Measurements from ENCODE around the gene CACNG1. TPM values are rescaled to one million over a fixed set of nuclear protein-coding genes. Genes with fewer than 3 reads are reported as not detected.

CACNG1 gene
- polyA plus RNA-seq, 3 donors, result not detected

DNA sequence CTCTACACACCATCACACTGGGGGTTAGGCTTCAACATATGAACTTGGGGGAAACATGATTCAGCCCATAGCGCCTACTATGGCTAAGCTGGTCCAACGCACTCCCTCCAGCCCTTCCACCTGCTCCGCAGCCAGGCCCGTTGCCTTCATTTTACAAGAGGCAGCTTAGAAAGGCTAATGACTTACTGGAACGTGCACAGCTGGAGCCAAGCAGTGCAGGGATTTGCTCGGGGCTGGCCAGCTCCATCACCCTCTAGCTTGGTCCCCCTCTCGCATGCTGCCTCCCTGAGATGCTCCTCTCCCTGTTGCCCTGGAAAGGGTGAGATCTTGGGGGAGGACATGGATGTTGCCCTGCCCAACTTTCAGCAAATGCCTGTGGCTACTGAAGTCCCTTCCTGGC, 2.8 kb upstream of the CACNG1 start:
- intact Hi-C loops (cut with micrococcal nuclease), result no loop called here
- Histone ChIP-seq H3K27ac (ENCODE audit: low read depth in 1 of 2, low read length in 2 of 2) (no peak overlapping the region), H3K27me3 (ENCODE audit: control insufficient read depth in 2 of 2, insufficient read depth in 2 of 2, low read length in 2 of 2) (no peaks in the 10 kb centered on the region), H4K20me1 (ENCODE audit: insufficient read depth, low read length) (no peaks in the 10 kb centered on the region), H3K9me3 (replicated peaks in 1 of 2; ENCODE audit: control insufficient read depth in 1 of 2, insufficient read depth in 1 of 2, low read length in 2 of 2) (no peaks in the 10 kb centered on the region), H3K36me3 (replicated peaks in 1 of 2; ENCODE audit: control insufficient read depth in 1 of 2, insufficient read depth in 2 of 2, low read length in 2 of 2) (no peaks in the 10 kb centered on the region), H3K4me1 (ENCODE audit: control insufficient read depth in 1 of 2, insufficient read depth in 2 of 2, low read length in 2 of 2) (no peaks in the 10 kb centered on the region), H2AFZ (ENCODE audit: insufficient read depth, low read depth, low read length, poor library complexity, severe bottlenecking) (no peak overlapping the region), H3K4me2 (replicated peaks; ENCODE audit: extremely low read depth, low read length, poor library complexity, severe bottlenecking) (no peak overlapping the region), H3K4me3 (replicated peaks in 1 of 3; ENCODE audit: low read depth in 2 of 3, low read length in 3 of 3) (no peak overlapping the region), H3K9ac (ENCODE audit: insufficient read depth, low read length, poor library complexity, severe bottlenecking) (no peak overlapping the region), H3K79me2 (ENCODE audit: insufficient read depth, low read length) (no peaks in the 10 kb centered on the region)
- H3K4me3 Mint-ChIP-seq, result no peak overlapping the region
- WGBS (ENCODE audit: insufficient coverage), result 89% methylated on average over 6 of the region's 7 CpGs
- TF ChIP-seq, protein P1, sequence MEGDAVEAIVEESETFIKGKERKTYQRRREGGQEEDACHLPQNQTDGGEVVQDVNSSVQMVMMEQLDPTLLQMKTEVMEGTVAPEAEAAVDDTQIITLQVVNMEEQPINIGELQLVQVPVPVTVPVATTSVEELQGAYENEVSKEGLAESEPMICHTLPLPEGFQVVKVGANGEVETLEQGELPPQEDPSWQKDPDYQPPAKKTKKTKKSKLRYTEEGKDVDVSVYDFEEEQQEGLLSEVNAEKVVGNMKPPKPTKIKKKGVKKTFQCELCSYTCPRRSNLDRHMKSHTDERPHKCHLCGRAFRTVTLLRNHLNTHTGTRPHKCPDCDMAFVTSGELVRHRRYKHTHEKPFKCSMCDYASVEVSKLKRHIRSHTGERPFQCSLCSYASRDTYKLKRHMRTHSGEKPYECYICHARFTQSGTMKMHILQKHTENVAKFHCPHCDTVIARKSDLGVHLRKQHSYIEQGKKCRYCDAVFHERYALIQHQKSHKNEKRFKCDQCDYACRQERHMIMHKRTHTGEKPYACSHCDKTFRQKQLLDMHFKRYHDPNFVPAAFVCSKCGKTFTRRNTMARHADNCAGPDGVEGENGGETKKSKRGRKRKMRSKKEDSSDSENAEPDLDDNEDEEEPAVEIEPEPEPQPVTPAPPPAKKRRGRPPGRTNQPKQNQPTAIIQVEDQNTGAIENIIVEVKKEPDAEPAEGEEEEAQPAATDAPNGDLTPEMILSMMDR (IDR thresholded peaks at IDR 0.05), result no peak
- DNase-seq, result no peak
- peaks cover 0 to 10% (median 1%) of the 10 kb centered on the region in 7 donors for H3K9me3 Mint-ChIP-seq
- no peak overlapping the region for H3K27ac Mint-ChIP-seq
- H3K27me3 Mint-ChIP-seq (ENCODE audit: low read depth in 3 of 3), result peaks cover 2 to 11% (median 3%) of the 10 kb centered on the region in 3 donors
- no peaks in the 10 kb centered on the region for H3K4me1 Mint-ChIP-seq
- no peaks in the 10 kb centered on the region for H3K36me3 Mint-ChIP-seq

- H3K9me3 Mint-ChIP-seq, result peaks cover 0 to 6% (median under 1%) of the 10 kb centered on the region in 7 donors
Observed at GRCh38 chr17:67041941-67042899, 2.1 kb upstream of the CACNG1 start.

More at GRCh38 chr17:67041941-67042899, 2.1 kb upstream of the CACNG1 start:
- H2AFZ ChIP-seq (ENCODE audit: insufficient read depth, low read depth, low read length, poor library complexity, severe bottlenecking), result no peak overlapping the region
- 77% methylated on average over 6 of the region's 11 CpGs for WGBS (ENCODE audit: insufficient coverage)
- no peak overlapping the region for H3K4me3 ChIP-seq (replicated peaks in 1 of 3; ENCODE audit: low read depth in 2 of 3, low read length in 3 of 3)
- Mint-ChIP-seq H3K36me3 (no peaks in the 10 kb centered on the region), H3K27ac (no peak overlapping the region), H3K4me1 (no peaks in the 10 kb centered on the region), H3K4me3 (no peak overlapping the region), H3K27me3 (ENCODE audit: low read depth in 3 of 3) (peaks cover 3 to 12% (median 4%) of the 10 kb centered on the region in 3 donors)
- intact Hi-C loops (cut with micrococcal nuclease), result no loop called here
- TF ChIP-seq, protein P1 (IDR thresholded peaks at IDR 0.05), result no peak
- no peaks in the 10 kb centered on the region for H3K79me2 ChIP-seq (ENCODE audit: insufficient read depth, low read length)
- H3K4me1 ChIP-seq (ENCODE audit: control insufficient read depth in 1 of 2, insufficient read depth in 2 of 2, low read length in 2 of 2), result no peaks in the 10 kb centered on the region
- H3K9ac ChIP-seq (ENCODE audit: insufficient read depth, low read length, poor library complexity, severe bottlenecking), result no peak overlapping the region
- DNase-seq, result no peak
- no peaks in the 10 kb centered on the region for H3K36me3 ChIP-seq (replicated peaks in 1 of 2; ENCODE audit: control insufficient read depth in 1 of 2, insufficient read depth in 2 of 2, low read length in 2 of 2)
- H3K9me3 ChIP-seq (replicated peaks in 1 of 2; ENCODE audit: control insufficient read depth in 1 of 2, insufficient read depth in 1 of 2, low read length in 2 of 2), result no peaks in the 10 kb centered on the region
- no peak overlapping the region for H3K27ac ChIP-seq (ENCODE audit: low read depth in 1 of 2, low read length in 2 of 2)
- no peaks in the 10 kb centered on the region for H3K27me3 ChIP-seq (ENCODE audit: control insufficient read depth in 2 of 2, insufficient read depth in 2 of 2, low read length in 2 of 2)
- no peak overlapping the region for H3K4me2 ChIP-seq (replicated peaks; ENCODE audit: extremely low read depth, low read length, poor library complexity, severe bottlenecking)
- H4K20me1 ChIP-seq (ENCODE audit: insufficient read depth, low read length), result no peaks in the 10 kb centered on the region

Data from CD14-positive monocyte (primary cell).